ENCODE measurements around the gene DCAF17.

DNA sequence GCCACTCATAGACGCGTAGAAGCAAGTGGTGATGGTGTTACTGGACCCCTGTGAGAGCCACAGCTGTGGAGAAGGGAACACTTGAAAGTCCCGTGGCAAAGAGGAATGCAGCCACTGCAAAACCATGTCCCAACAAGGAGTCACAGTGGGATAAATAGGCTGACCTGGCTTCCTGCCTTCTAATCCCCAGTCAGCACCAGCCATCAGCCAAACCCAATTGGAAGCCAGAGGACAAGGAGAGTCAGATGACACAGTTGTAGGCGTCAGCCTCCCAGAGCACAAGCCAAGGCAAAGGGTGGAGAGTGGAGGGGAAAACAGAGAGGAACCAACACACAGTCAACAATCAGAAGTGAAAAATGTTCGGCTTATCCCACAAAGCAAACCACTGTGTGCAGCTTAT is 82.8 kb downstream of the DCAF17 start:
- TF ChIP-seq, protein P1, sequence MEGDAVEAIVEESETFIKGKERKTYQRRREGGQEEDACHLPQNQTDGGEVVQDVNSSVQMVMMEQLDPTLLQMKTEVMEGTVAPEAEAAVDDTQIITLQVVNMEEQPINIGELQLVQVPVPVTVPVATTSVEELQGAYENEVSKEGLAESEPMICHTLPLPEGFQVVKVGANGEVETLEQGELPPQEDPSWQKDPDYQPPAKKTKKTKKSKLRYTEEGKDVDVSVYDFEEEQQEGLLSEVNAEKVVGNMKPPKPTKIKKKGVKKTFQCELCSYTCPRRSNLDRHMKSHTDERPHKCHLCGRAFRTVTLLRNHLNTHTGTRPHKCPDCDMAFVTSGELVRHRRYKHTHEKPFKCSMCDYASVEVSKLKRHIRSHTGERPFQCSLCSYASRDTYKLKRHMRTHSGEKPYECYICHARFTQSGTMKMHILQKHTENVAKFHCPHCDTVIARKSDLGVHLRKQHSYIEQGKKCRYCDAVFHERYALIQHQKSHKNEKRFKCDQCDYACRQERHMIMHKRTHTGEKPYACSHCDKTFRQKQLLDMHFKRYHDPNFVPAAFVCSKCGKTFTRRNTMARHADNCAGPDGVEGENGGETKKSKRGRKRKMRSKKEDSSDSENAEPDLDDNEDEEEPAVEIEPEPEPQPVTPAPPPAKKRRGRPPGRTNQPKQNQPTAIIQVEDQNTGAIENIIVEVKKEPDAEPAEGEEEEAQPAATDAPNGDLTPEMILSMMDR (IDR thresholded peaks at IDR 0.05): no peak
- TF ChIP-seq EZH2 (IDR thresholded peaks at IDR 0.05; ENCODE audit: borderline replicate concordance, insufficient read depth, low read depth, low read length, poor library complexity, severe bottlenecking): no peak
